Stomach (tissue), 9 donors: ENCODE data around the gene TAX1BP1. TPM values are rescaled to one million over a fixed set of nuclear protein-coding genes. Genes with fewer than 3 reads are reported as not detected.

Experiments
- DNase-seq, 2 donors: peaks; one replicate each; pipeline versions ENCODE4 v3.0.0 to v3.0.0-alpha.2; 2013 to 2019
- H3K27ac ChIP-seq, 5 donors: fragments of 200-600 bp in 4 of 5; sonication (generic) in 4 of 5; one replicate each; pipeline ENCODE4 v1.5.1; 2013 to 2019; ENCODE audit warnings: mild to moderate bottlenecking in 1 of 5, moderate library complexity in 1 of 5
- H3K27me3 ChIP-seq, 3 donors: fragments of 200-600 bp; sonication (generic); one replicate each; pipeline ENCODE4 v1.5.1; 2017 to 2019; ENCODE audit warnings: mixed run types in 1 of 3
- H3K36me3 ChIP-seq, 4 donors: fragments of 200-600 bp; sonication (generic); 1 replicate in 3 of 4; 2 replicates in 1 of 4; pipeline ENCODE4 v1.5.1; 2016 to 2019
- H3K4me1 ChIP-seq, 4 donors: fragments of 200-600 bp; sonication (generic); one replicate each; pipeline ENCODE4 v1.5.1; 2016 to 2019
- H3K4me3 ChIP-seq, 4 donors: fragments of 200-600 bp; sonication (generic) in 3 of 4; one replicate each; pipeline ENCODE4 v1.5.1; 2016 to 2019; ENCODE audit warnings: mild to moderate bottlenecking in 1 of 4
- H3K9me3 ChIP-seq, 4 donors: fragments of 200-600 bp; sonication (generic); one replicate each; pipeline ENCODE4 v1.5.1; 2016 to 2019
- EP300 ChIP-seq: sonication (generic); formaldehyde crosslinking; IDR thresholded peaks from one replicate; pipeline ENCODE4 v1.6.1; 2017; ENCODE audit warnings: antibody characterized with exemption
- POLR2A ChIP-seq, 4 donors: fragments of 450-650 bp; IDR thresholded peaks; one replicate each; pipeline ENCODE4 v1.6.1; 2016; ENCODE audit warnings: antibody characterized with exemption in 4 of 4, control low read depth in 2 of 4, mild to moderate bottlenecking in 1 of 4, moderate library complexity in 1 of 4
- POLR2AphosphoS5 ChIP-seq, 3 donors: sonication (generic); formaldehyde crosslinking; IDR thresholded peaks; one replicate each; pipeline ENCODE4 v1.6.1; 2016; ENCODE audit warnings: antibody characterized with exemption in 3 of 3
- WGBS, 5 donors: extraction: QIAGEN DNeasy Blood & Tissue Kit in 3 of 5; methylation state at CpG; one replicate each; pipeline versions ENCODE4 v1.1.5 to v1.1.7; 2013 to 2018; 5-methylcytosine and 5-hydroxymethylcytosine counted together
- intact Hi-C: fragments of 100-400 bp; cut with DNase I; formaldehyde crosslinking; loops from one replicate; pipeline ENCODE4 v1.15.1; 2023; ENCODE audit warnings: low total_unique reads
- polyA plus RNA-seq, 3 donors: library from polyadenylated mRNA; stranded (reverse); fragments of 200-250 nt; gene quantifications; one replicate each; pipeline ENCODE4 v1.2.3, GENCODE V29; 2013
- total RNA-seq, 5 donors: library from RNA; depleted of rRNA; stranded (reverse); fragments of >200 nt; gene quantifications; one replicate each; pipeline versions ENCODE4 v1.1.0 to v1.2.3, GENCODE V29; 2014 to 2016
- TF ChIP-seq, protein P1 (sequence below), 7 experiments: fragments of 450-650 bp in 4 of 7; fragments of 200-600 bp in 3 of 7; sonication (generic) in 3 of 7; IDR thresholded peaks; one replicate each; pipeline ENCODE4 v1.5.1; 2016 to 2019; ENCODE audit warnings: antibody characterized with exemption in 7 of 7, control low read depth in 2 of 7, mild to moderate bottlenecking in 1 of 7
- donor health status: healthy with polysubstance abuse.
- donor health status: Bipolar disorder and iron deficiency.
- donor health status: healthy.

TAX1BP1 gene
- total and polyA plus RNA-seq, 8 donors = 43.4 to 199 (median 71.0) TPM

DNA sequence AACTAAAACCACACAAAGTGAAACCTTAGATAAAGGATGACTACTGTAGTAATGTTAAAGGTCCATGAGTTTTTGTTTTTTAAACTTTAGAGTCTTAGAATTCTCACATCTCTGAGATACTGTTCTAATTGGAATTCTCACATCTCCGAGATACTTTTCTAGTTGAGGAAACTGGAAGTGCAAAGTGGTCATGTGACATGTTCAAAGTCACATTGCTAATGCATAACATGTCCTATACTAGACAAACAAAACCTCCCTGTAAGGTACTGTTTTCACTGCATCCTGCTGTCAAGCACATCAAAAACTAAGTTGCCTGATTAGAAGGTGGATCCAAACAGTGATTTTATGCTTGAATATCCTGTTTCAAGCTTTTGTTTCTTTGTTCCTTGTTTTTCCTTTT, 13.9 kb downstream of the TAX1BP1 start:
- no peaks in the 10 kb centered on the region for H3K9me3 ChIP-seq
- TF ChIP-seq POLR2AphosphoS5 (IDR thresholded peaks at IDR 0.05) = no peak
- TF ChIP-seq, protein P1, sequence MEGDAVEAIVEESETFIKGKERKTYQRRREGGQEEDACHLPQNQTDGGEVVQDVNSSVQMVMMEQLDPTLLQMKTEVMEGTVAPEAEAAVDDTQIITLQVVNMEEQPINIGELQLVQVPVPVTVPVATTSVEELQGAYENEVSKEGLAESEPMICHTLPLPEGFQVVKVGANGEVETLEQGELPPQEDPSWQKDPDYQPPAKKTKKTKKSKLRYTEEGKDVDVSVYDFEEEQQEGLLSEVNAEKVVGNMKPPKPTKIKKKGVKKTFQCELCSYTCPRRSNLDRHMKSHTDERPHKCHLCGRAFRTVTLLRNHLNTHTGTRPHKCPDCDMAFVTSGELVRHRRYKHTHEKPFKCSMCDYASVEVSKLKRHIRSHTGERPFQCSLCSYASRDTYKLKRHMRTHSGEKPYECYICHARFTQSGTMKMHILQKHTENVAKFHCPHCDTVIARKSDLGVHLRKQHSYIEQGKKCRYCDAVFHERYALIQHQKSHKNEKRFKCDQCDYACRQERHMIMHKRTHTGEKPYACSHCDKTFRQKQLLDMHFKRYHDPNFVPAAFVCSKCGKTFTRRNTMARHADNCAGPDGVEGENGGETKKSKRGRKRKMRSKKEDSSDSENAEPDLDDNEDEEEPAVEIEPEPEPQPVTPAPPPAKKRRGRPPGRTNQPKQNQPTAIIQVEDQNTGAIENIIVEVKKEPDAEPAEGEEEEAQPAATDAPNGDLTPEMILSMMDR (IDR thresholded peaks at IDR 0.05) = no peak
- H3K4me1 ChIP-seq = peaks cover 0 to 23% (median 2%) of the 10 kb centered on the region in 4 donors
- no peak overlapping the region for H3K4me3 ChIP-seq
- DNase-seq = no peak
- peaks cover 33 to 91% (median 71%) of the 10 kb centered on the region in 4 donors for H3K36me3 ChIP-seq
- no peaks in the 10 kb centered on the region for H3K27me3 ChIP-seq
- WGBS, 5 donors = 71 to 84% (median 77%) methylated on average over 1 of the region's 1 CpG
- intact Hi-C loops = no loop called here
- H3K27ac ChIP-seq = no peak overlapping the region

DNA sequence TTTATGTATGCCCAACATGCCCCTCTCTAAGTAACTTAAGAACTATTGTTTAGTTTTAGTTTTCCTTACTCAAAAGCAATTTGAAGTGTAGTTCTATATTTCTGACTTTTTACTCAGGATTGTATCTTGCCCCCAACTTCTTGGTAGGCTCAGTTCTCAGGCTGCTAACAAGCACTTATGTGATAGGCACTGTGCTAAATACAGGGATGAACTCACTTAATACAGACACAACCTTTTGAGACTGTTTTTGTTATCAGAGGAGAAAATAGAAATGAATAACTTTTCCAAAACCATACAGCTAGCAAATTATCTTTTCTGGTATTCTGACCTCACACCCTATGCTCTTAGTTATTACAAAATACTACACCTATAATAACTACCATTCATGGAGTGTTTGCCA, 16.3 kb downstream of the TAX1BP1 start:
- TF ChIP-seq POLR2AphosphoS5 (IDR thresholded peaks at IDR 0.05) = no peak
- TF ChIP-seq, protein P1 (IDR thresholded peaks at IDR 0.05) = no peak
- no peak for TF ChIP-seq EP300
- no peak for TF ChIP-seq POLR2A (IDR thresholded peaks at IDR 0.05)
- Histone ChIP-seq H3K9me3 (no peaks in the 10 kb centered on the region), H3K27ac (no peak overlapping the region), H3K4me3 (no peak overlapping the region), H3K27me3 (no peaks in the 10 kb centered on the region), H3K4me1 (peaks cover 0 to 35% (median 5%) of the 10 kb centered on the region in 4 donors), H3K36me3 (peaks cover 17 to 83% (median 61%) of the 10 kb centered on the region in 4 donors)
- no peak for DNase-seq
- intact Hi-C loops = no loop called here

DNA sequence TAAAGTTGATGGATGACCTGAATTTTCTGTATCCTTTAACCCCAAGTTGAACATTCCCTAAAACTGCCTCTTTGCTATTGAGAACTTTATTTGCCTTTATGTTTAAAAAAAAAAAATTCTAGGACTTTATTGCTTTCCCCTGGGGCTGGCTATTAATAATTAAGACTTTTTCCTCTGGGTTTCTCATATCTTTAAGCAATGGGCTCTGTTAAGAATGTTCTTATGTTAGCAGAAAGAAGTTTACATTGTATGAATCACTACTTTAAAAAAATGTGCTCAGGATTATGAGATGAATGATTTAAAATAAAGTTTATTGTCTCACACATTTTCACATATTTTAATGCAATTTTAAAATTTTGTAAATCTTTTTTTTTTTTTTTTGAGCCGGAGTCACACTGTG, 19.5 kb downstream of the TAX1BP1 start:
- Histone ChIP-seq H3K4me3 (no peak overlapping the region), H3K9me3 (no peaks in the 10 kb centered on the region), H3K27me3 (no peaks in the 10 kb centered on the region), H3K36me3 (peaks cover 10 to 62% (median 55%) of the 10 kb centered on the region in 4 donors), H3K4me1 (peaks cover 0 to 40% (median 19%) of the 10 kb centered on the region in 4 donors), H3K27ac (no peak overlapping the region)
- TF ChIP-seq POLR2AphosphoS5 (IDR thresholded peaks at IDR 0.05) = no peak
- TF ChIP-seq, protein P1 (IDR thresholded peaks at IDR 0.05) = no peak
- no peak for TF ChIP-seq EP300
- no peak for TF ChIP-seq POLR2A (IDR thresholded peaks at IDR 0.05)
- intact Hi-C loops = no loop called here
- no peak for DNase-seq
- WGBS, 5 donors = 72 to 100% (median 96%) methylated on average over 1 of the region's 1 CpG

DNA sequence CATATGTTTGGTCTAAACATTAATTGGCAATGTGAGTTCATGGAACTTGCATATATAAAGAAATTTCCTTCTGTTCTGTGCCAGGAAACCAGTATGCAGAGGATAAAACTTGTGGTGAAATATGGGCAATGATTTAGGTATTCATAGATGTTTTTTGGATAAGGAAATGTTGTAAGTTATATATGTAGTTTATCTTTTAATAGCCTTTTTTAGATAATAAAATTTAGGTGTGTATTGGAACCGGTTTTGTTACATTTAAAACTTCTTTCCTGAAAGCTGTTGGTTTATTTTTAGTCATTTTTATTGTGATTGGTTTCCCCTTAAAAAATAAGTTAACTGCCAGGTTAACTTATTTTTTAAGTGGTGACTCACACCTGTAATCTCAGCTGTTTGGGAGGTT, 22.1 kb downstream of the TAX1BP1 start:
- Histone ChIP-seq H3K4me3 (no peak overlapping the region), H3K36me3 (peaks cover 10 to 56% (median 49%) of the 10 kb centered on the region in 4 donors), H3K27me3 (no peaks in the 10 kb centered on the region), H3K9me3 (no peaks in the 10 kb centered on the region), H3K27ac (no peak overlapping the region), H3K4me1 (peaks cover 0 to 53% (median 18%) of the 10 kb centered on the region in 4 donors)
- TF ChIP-seq EP300 (no peak), POLR2AphosphoS5 (IDR thresholded peaks at IDR 0.05) (no peak), POLR2A (IDR thresholded peaks at IDR 0.05) (no peak)
- TF ChIP-seq, protein P1 (IDR thresholded peaks at IDR 0.05) = no peak
- 51 to 75% (median 67%) methylated on average over 1 of the region's 1 CpG for WGBS, 5 donors
- no peak for DNase-seq
- intact Hi-C loops = no loop called here
